LHCN-M2 (cell line): ENCODE data around the gene ZDHHC14. TPM values are rescaled to one million over a fixed set of nuclear protein-coding genes. Genes with fewer than 3 reads are reported as not detected.
"Not testable (repeated sequence)": the region's sequence is repeated elsewhere in the genome, so short reads cannot be mapped to it uniquely, and the experiment has no call there.

Experiments used
- DNase-seq: peaks from one replicate; pipeline ENCODE4 v3.0.0-alpha.2; 2012; ENCODE audit warnings: low read depth
- total RNA-seq: library from RNA; depleted of rRNA; stranded (reverse); fragments of >200 nt; gene quantifications from 2 replicates; pipeline ENCODE4 v1.2.3, GENCODE V29; 2014

The ZDHHC14 gene
- total RNA-seq, 1 experiment from 2014 or later, result 2.2 TPM

DNA sequence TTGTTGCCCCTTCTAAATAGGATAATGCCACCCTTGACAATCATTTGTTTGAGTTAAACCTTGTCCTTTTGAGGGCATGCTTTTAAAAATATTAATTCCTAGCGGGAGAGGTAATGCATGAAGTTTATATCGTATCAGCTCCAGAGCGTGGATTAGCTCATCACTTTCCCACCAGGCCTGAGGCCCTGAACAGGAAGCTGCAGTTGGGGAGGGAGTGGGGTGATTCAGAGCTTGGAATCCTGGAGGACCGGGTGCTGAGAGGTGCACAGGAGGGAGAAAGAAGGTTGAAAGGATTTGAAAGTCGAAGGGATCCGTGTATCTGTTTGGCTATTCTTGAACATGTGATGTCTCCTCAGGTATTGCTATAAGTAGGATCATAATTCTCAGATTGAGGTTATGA is 25.0 kb downstream of the ZDHHC14 start:
- no peak for DNase-seq

DNA sequence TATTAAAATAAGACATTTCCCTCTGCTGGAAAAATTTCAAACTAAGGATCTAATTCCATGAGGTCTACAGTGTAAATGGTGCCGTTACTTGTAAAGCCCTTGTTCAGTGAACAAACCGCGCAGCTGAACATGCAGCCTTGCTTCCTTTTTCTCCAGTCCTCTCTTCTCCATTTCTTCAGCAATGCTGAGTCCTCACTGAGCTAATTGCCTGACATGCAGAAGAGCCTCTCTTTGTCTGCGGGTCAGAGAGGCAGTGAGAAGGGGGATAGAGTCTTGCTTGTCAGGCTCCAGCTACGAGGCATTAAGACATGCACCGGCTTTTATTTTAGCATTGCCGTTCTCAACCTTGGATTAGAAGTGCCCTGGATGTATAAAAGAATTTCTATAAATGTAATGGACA is 25.7 kb downstream of the ZDHHC14 start:
- DNase-seq, result no peak

DNA sequence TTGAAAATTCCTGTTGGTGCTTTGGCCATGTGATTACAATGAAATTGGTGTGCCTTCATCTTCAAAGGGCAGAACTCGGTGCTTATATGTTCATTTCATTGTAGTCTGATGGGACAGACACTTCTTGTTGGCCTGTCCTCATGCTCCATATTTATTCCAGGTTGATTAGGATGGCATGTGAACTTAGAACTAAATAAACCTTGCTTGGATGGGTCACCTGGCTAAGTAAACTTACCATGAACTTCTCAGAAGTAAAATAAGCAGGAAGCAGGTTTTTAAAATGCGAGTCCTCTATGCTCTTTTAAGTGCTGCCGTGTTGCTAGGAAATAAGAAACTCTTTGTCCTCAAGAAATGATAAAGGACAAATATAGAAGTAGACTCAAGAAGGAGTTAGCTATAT is 26.7 kb downstream of the ZDHHC14 start:
- no peak for DNase-seq

DNA sequence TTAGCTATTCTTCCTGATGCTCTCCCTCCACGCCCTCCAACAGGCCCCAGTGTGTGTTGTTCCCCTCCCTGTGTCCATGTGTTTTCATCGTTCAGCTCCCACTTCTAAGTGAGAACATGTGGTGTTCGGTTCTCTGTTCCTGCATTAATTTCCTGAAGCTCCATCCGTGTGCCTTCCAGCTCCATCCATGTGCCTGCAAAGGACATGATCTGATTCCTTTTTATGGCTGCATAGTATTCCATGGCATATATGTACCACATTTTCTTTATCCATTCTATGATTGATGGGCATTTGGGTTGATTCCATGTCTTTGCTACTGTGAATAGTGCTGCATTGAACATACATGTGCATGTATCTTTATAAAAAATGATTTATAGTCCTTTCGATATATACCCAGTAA is 27.4 kb downstream of the ZDHHC14 start:
- not testable (repeated sequence) for DNase-seq

DNA sequence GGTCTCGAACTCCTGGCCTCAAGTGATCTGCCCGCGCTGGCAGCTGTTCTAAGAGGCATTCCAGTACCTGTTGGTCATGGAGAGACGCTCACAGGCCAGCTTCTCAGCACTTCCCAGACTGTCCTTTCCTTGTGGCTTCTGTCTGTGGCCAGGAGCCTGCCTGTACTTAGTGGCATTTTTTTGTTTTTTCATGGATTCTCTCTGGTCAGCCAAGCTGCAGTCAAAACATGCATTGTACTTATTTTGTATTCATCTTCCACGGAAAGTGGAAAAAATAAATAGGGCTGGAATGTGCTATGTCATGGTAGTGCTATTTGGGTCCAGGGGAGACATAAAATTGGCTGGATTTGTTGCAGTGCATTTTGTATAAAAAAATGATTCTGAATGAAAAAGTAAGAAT is 29.1 kb downstream of the ZDHHC14 start:
- no peak for DNase-seq

DNA sequence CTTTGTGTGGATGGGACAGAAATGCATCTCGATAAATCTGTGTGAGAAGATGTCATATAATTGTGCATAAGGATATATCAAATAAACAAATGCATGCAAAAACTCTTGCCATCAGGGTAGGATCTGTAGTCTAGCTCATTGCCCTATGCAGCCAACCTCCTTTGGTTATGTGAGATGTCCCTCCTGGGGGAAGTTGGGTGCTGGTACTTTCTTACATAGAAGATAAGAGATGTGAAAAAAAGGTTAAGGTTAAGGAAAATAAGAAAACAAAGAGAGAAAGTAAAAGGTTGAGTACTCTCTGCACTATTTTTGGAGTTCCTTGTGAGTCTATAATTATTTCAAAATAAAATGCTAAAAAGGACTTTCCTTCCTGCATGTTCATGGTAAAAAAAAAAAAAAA is 30.4 kb downstream of the ZDHHC14 start:
- no peak for DNase-seq

DNA sequence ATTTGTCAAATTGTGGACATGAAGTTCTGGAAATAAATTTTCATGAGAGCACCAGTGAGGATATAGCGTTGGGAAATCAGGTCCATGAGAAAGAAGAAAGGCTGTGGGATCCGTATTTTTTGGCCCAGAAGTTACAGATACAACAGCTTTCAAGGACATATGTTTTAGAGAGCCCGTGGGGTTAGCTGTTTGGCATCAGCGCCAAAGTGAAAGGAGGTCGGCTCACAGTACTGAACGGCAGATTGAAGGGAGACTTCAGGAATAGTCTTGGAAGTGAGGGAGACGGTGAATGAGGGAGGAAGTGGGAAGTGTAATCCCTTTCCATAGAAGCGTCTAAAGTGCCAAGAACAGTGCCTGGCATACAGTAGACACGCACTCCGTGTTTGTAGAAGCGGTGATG is 31.8 kb downstream of the ZDHHC14 start:
- DNase-seq, result no peak

DNA sequence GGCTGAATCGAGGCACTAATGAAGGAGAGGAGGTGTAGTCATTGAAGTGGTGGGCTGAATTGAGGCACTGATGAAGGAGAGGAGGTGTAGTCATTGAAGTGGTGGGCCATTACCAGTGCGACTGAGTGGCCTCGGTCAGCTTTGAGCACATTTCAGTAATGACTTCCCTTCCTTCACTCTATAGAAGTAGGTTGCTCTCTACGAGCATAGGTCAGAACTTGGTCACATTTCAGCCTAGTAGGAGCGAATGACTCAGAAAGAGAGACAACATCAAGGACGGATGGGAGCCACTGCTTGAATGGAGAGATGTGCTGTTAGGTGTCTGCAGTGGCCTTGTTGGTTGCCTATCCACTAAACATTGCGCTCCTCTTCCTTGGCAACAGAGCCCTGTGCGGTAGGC is 39.5 kb downstream of the ZDHHC14 start:
- DNase-seq, result no peak

DNA sequence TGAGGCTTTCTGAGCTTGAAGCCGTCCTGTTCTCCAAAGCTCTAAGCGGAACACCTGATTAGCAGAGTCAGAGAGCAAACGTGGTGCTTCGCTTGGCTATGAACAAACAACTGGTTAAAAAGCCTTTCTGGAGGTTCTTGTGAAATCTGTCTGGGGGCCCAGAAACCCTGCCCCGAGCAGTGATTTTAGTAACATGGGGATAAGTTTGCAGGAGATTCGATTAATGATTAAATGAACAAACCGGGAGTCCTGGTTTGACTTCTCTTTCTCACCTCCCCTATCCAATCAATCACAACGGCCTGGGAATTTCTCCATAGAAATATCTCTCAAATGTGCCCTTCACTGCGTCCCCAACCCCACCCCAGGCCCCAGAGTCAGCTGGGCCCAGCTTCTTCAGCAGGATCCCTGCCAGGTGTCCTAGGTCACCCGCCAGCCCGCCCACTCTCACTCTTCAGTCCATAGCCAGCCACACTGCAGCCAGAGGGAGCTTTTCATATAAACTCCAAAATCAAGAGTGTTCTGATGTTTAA is 43.6 kb downstream of the ZDHHC14 start:
- no peak for DNase-seq

DNA sequence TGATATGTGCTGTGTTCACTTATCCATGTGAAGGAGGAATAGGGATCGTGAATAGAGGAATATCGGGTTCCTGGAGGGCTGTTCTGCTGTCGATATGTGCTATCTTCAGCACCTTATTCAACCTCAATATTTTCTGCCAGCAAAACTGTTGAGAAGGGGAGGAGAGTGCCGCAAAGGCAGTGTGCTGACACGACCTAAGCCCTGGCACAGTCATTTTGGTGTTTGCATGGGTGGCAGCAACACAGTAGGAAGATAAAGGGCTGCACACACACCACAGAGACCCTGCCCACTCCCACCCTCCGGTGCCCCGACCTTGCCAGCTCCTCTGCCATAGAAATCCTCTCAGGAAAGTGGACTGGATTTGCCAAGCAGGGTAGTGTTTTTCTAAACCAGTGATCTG is 47.0 kb downstream of the ZDHHC14 start:
- DNase-seq, result no peak

DNA sequence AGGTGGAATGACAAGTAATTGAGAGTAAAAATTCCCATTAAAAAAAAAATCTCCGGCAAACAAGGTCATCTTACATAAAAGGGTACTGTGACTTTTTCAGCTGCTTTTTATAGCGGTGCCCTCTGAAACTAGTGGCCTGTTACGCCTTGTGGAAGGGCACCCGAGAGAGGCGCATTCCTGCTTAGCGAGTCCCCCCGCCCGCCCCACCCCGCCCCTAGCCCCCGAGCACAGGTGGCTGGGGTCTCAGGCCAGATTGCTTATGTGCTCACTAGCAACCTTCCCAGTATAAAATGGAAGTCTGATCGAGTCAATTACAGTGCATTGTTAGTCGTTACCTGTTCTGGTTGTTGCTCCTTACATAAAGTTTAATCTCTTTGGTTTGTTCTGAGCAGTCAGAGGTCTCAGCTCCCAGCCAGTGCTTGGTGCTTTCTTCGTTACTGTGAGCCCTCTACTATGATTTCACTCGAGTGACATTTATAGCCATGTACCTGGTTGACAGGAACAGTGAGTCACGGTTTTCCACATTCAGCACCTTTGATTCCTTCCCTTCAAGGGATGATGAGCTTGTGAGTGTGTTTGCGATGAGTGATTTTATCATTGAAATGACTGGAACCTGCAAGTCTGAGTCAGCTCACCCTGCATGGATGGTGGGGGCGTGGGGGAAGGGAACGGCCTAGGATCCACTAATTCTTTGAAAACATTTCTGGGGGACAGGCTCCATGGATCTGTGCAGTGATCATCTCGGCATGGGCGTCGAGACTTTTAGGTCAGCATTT is 47.6 kb downstream of the ZDHHC14 start:
- no peak for DNase-seq

DNA sequence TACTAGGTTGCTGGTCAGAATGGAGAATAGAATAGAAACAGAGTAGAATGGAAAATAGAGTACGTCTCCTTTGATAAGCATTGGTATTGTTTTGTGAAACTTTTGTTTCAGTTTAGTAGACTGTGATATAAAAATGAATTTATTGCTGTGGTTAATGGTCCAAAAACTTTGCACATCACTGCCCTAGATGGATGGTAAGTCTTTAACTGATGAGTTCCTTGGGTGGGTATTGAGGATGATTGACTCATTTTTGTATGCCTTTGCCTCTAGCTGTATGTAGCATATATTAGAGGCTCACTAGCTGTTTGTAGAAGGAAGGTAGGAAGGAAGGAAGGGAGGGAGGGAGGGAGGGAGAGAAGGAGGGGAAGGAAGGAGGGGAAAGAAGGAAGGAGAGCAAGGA is 48.3 kb downstream of the ZDHHC14 start:
- no peak for DNase-seq

DNA sequence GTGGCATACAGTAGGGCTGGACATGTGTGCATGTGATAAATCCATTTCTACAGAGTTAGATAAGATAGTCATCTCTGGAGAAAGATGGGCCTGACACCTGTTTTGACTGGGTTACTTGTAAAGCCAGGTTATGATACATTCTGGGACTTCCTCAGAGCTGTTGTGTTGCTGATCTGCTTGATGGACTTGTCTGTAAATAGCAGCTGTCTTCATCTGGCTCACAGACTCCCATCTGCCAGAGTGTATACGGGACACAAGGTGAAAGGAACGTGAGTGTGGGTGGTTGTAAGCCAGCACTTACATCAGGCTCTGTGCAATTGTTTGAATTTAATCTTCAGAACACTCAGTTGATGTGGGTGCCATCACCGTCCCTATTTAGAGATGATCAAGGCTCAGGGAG is 49.8 kb downstream of the ZDHHC14 start:
- no peak for DNase-seq

DNA sequence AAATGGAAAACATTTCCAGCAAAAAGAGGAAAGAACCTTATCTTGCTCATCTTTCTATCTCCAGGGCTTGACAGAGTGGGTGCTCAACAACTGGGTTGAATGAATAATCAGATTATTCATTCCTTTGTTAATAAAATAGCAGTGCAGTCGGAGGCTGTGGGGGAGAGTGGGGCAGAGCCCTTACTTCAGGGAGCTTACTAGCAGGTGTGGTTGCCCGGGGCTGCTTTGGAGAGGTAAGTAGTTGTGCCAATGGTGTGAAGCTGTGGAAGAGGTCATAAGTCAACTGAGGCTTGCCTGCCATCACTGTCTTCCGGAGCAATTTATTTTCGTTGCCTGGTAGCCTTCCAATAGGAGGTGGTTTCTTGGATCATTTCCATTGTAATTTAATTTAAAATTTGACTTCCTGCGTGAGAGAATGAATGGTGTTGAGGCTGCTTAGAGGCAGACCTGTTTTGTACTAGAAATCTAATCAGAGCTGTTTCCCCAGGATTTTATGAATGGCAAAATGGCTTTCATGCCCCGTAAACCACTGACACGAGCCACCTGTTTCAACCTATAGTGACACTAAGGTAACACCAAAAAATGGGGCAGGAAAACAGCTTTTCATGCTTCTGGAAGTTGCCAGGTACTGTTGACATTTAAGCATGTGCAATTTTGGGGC is 51.4 kb downstream of the ZDHHC14 start:
- DNase-seq, result no peak

DNA sequence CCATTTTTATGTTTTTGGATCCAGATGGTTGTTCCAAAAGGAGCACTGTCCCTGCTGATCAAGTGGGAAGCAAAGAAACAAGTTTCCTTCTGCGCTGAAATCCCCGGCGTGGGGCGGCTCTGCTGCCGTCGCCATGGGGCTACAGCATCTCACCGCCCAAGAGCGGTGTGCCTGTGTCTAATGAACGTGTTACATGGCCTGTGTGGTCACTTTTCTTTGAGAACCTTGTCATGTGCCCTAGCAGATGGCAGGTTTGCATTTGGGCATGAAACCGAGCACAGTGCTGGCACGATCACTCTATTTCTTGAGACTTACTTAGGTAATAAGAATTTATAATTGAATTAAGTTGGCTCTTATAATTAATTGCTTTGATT is 51.9 kb downstream of the ZDHHC14 start:
- no peak for DNase-seq

DNA sequence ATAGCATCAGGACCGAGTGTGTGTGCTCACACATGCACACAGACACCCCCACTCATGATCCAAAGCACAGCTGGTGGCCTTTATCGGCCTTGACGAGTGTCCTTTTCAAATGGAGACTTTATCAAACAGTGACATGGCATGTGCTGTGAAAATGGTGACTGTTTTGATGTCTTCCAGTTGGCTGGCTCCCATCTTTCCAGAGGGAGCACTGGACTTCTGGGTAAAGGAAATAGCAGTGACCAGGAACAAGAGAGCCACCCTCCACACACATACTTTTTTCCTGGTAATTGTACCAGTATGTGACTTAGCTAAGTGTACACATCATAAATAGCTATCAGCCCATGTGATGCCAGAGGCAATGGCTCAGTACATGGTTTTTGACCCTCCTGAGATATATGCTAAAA is 52.7 kb downstream of the ZDHHC14 start:
- no peak for DNase-seq

DNA sequence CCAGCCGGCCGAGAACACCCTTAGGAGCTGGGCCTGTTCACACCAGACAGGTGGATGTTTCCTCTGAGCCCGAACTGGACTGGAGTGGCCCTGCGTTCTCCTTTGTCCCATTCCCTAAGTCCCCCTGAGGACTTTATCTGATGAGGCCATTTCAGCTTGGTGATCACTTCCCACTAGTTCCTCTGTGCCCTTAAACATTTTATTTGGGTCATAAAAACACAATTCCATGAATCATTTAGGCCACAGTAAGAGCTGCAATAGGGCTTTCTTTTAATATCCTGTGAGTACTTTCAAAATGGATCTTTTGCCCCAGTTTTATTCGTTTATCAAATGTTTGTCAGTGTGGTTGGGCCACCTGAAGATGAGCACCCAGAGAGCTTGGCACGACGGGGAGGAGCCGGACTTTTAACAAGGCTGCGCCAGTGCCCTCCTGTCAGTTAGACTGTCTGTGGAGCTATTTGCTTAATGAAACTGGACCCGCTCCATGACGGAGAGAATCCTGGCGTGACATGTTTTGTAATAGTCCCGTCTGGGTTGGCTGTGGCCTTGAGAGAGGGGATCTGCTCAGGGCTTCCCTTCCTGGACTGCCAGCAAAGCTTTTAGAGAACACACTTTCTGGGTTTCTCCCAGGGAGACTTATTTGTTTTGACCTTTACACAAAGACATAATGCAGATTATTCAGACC is 53.5 kb downstream of the ZDHHC14 start:
- no peak for DNase-seq

DNA sequence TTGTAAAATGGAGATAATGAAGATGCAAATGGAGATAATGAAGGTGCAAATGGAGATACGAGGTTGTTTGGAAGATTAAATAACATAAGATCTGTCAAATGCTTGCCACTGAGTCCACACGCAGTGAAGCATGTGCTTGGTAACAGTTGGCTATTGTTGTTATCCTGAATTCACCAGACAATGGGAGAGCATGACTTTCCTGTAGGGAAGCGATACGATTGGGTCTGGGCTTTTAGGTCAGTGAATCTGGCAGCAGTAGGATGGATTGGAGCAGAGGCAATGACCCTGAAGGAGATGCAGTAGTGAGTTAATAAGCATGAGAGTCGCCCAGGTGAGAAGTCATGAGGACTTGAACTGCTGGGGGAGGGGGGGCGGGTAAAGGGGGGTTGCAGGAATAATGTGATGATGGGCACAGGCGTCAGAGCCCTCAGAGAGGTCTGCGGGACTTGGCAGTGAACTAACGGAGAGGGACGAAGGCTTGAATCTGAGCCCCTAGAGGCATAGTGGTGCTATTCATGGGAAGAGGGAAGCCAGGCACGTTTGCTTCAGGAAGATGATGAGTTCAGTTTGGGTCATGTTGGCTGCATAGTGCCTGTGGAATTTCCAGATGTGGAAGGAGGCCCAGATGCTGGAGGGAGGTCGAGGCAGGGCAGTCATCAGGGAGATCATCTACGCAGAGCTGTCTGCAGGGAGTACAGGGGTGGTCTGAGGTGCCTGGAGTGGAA is 55.4 kb downstream of the ZDHHC14 start:
- no peak for DNase-seq

DNA sequence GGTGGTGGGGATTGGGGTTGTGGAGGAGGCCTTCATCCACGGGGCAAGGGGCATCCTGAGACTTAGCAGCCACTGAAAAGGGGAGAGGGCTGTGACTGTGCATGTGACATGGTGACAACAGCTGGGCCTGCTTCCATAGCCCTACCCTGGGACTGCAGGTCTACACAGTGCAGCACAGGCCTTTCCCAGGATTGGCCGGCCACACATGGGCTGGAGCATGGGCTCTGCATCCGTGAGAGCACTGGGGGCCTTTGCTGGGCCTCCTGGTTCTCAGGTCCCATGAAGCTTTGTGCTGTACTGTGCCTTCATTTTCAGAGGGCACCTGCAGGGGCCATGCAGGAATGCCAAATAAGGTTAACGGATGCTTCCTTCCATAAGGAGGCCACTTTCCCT is 56.0 kb downstream of the ZDHHC14 start:
- DNase-seq, result no peak

DNA sequence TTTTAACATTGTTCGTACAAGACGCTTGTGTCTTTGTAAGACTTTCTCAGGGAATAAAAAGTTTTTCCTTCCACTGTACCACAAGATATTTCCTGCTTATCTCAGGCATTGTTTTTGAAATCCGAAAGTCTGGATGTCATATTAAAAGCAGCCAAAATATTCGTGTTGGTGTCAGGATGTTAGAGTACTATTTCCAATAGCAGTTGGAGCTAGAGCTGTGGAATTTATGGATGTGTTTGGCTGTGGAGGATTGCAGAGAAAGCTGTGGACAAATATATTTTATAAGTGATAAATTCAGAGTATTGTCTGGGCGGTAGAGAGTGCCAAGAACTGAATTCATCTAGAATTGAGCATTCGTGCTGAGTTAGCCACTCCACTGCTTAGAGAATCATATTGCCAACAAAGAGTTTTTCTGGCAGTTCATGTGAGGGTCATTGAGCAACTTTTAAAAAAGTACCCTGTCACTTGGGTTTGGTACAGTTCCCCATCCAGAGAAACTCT is 57.7 kb downstream of the ZDHHC14 start:
- DNase-seq, result no peak

DNA sequence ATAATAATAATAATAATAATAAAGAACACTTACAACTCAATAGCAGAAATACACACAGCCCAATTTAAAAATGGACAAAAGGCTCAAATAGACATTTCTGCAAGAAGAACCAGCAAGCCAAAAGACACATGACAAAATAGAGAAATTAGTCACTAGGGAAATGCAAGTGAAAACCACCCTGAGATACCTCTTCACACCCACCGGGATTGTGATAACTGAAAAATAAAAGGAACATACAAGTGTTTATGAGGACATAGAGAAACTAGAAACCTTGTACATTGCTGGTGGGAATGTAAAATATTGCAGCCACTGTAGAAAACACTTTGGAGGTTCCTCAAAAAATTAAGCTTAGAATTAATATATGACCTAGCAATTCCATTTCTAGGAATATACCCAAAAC is 59.2 kb downstream of the ZDHHC14 start:
- DNase-seq, result no peak

DNA sequence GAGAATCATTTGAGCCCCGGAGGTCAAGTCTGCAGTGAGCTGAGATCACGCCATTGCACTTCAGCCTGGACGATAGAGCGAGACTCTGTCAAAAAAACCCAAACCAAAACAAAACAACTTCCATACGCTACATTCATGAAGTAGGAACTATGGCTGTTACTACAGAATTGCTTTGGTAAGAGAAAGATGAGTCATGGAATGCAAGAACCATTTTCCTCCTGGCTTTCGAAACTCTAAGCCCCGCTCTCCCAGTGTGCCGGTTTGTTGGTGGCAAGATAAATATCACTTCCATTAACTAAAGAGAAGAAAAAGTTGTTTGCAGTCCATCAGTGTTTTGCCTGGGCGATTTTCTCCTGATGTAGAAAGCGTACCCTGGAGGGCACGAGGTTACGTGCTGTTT is 61.3 kb downstream of the ZDHHC14 start:
- peak; percentile 7 for DNase-seq
